Endothelial cell of umbilical vein (primary cell): ENCODE results near the gene TUBGCP4. TPM values are rescaled to one million over a fixed set of nuclear protein-coding genes. Genes with fewer than 3 reads are reported as not detected.

Source experiments
- BruUV-seq: library from RNA; stranded (reverse); fragments of 400-500 nt; replicated peaks from 2 replicates; lab custom pipeline; 2021; lab: Mats Ljungman, UMichigan
- CTCF ChIA-PET: fragments of 300-600, 350-600 bp; sonication (Branson Sonifier 250); formaldehyde crosslinking; loops from one replicate; lab custom pipeline; 2021; ENCODE audit warnings: antibody characterized with exemption, inconsistent platforms; lab: Charles Lee
- POLR2A ChIA-PET: fragments of 300-600, 350-600 bp; sonication (Branson Sonifier 250); formaldehyde crosslinking; loops from one replicate; lab custom pipeline; 2021; ENCODE audit warnings: antibody characterized with exemption, inconsistent platforms; lab: Charles Lee
- DNase-seq: peaks from one replicate; pipeline ENCODE4 v3.0.0-alpha.2; 2011; ENCODE audit warnings: low read depth, low spot score
- FAIRE-seq: peaks from 2 replicates; lab custom pipeline; 2011; peaks lifted over from hg19 to GRCh38; lab: Jason Lieb, UNC
- H2AFZ ChIP-seq: 2 replicates; pipeline ENCODE4 v1.6.0; 2012; ENCODE audit warnings: low read depth, low read length, control low read depth, inconsistent platforms
- H3K27ac ChIP-seq: 2 replicates; pipeline ENCODE4 v1.5.1; 2011; ENCODE audit warnings: low read depth, mild to moderate bottlenecking, control low read depth, low read length, moderate library complexity; ENCODE audit not compliant: insufficient read depth
- H3K27me3 ChIP-seq, 2 experiments: 2 replicates each; pipeline versions ENCODE4 v1.6.0 to v1.6.1; 2011; ENCODE audit warnings: low read length in 2 of 2, mixed read lengths in 1 of 2; ENCODE audit not compliant: control insufficient read depth in 2 of 2, insufficient read depth in 2 of 2
- H3K36me3 ChIP-seq, 2 experiments: 2 replicates in 1 of 2; 3 replicates in 1 of 2; pipeline ENCODE4 v1.5.1; 2011; ENCODE audit warnings: low read length in 2 of 2, mild to moderate bottlenecking in 1 of 2, moderate library complexity in 1 of 2; ENCODE audit not compliant: control insufficient read depth in 2 of 2, insufficient read depth in 2 of 2; ENCODE audit errors: extremely low read depth in 1 of 2
- H3K4me1 ChIP-seq: 3 replicates; pipeline ENCODE4 v1.5.1; 2011; ENCODE audit warnings: mild to moderate bottlenecking, low read length; ENCODE audit not compliant: control insufficient read depth, insufficient read depth; ENCODE audit errors: extremely low read depth
- H3K4me2 ChIP-seq: 2 replicates; pipeline ENCODE4 v1.6.1; 2011; ENCODE audit warnings: low read length, control low read depth, mixed read lengths; ENCODE audit not compliant: insufficient read depth
- H3K4me3 ChIP-seq, 3 experiments: fragments of 200-600 bp in 1 of 3; sonication (generic), shearing (Covaris generic) in 1 of 3; replicated peaks in 1 of 3; 2 replicates each; pipeline ENCODE4 v1.5.1; 2011 to 2016; ENCODE audit warnings: control low read depth in 3 of 3, low read length in 3 of 3, mild to moderate bottlenecking in 2 of 3, inconsistent platforms in 1 of 3, low read depth in 1 of 3, moderate library complexity in 1 of 3; ENCODE audit not compliant: insufficient read depth in 1 of 3
- H3K79me2 ChIP-seq: 2 replicates; pipeline ENCODE4 v1.6.0; 2012; ENCODE audit warnings: low read length, inconsistent platforms; ENCODE audit not compliant: control insufficient read depth, insufficient read depth
- H3K9ac ChIP-seq: replicated peaks from 2 replicates; pipeline ENCODE3; 2011; ENCODE audit warnings: low read length, control low read depth; ENCODE audit not compliant: insufficient read depth; ENCODE audit errors: extremely low read depth
- H3K9me1 ChIP-seq: replicated peaks from 3 replicates; pipeline ENCODE4 v1.6.0; 2011; ENCODE audit warnings: mild to moderate bottlenecking, low read length; ENCODE audit not compliant: control insufficient read depth, insufficient read depth; ENCODE audit errors: extremely low read depth
- H3K9me3 ChIP-seq: replicated peaks from 2 replicates; pipeline ENCODE4 v1.5.1; 2012; ENCODE audit warnings: low read length, inconsistent platforms; ENCODE audit not compliant: control insufficient read depth, insufficient read depth
- H4K20me1 ChIP-seq: replicated peaks from 2 replicates; pipeline ENCODE3; 2011; ENCODE audit warnings: mild to moderate bottlenecking, low read length; ENCODE audit not compliant: control insufficient read depth, insufficient read depth; ENCODE audit errors: extremely low read depth
- EZH2 ChIP-seq: IDR thresholded peaks from 2 replicates; pipeline ENCODE4 v1.6.1; 2012; ENCODE audit warnings: borderline replicate concordance, low read depth, mild to moderate bottlenecking, moderate library complexity, low read length, inconsistent platforms; ENCODE audit not compliant: severe bottlenecking
- FOS ChIP-seq: IDR thresholded peaks from 2 replicates; pipeline ENCODE4 v1.6.1; 2011; ENCODE audit warnings: mild to moderate bottlenecking, low read length, moderate library complexity, borderline replicate concordance; ENCODE audit not compliant: insufficient read depth
- GATA2 ChIP-seq: IDR thresholded peaks from 2 replicates; pipeline ENCODE4 v1.7.0; 2011; ENCODE audit warnings: low read depth, mild to moderate bottlenecking, moderate library complexity, mixed read lengths, low read length; ENCODE audit not compliant: insufficient read length, insufficient read depth
- JUN ChIP-seq: IDR thresholded peaks from 2 replicates; pipeline ENCODE4 v1.6.1; 2011; ENCODE audit warnings: borderline replicate concordance, low read depth; ENCODE audit not compliant: insufficient read length, insufficient read depth
- MYC ChIP-seq: IDR thresholded peaks from one replicate; pipeline ENCODE4 v1.6.1; 2011; ENCODE audit warnings: mild to moderate bottlenecking, low read depth, low read length
- POLR2A ChIP-seq: IDR thresholded peaks from 2 replicates; pipeline ENCODE4 v1.6.1; 2012; ENCODE audit warnings: low read depth, mild to moderate bottlenecking, control low read depth, low read length
- POLR2AphosphoS5 ChIP-seq: IDR thresholded peaks from 2 replicates; pipeline ENCODE4 v1.6.1; 2012; ENCODE audit warnings: low read depth, mild to moderate bottlenecking, control low read depth, low read length, moderate library complexity; ENCODE audit not compliant: insufficient read depth
- dilution Hi-C: fragments of 300-500 bp; cut with MboI; formaldehyde crosslinking; loops from one replicate; pipeline ENCODE4 v1.15.0; 2019; ENCODE audit warnings: low sequenced_read_pairs; ENCODE audit not compliant: extremely low pct_ligation_motif_present
- intact Hi-C: fragments of 100-400 bp; cut with micrococcal nuclease; formaldehyde crosslinking; loops from one replicate; pipeline ENCODE4 v1.10.0; 2022
- polyA plus RNA-seq, 4 experiments: library from polyadenylated mRNA; depleted of rRNA in 3 of 4; stranded (reverse) in 3 of 4; unstranded in 1 of 4; fragments of >200 nt; gene quantifications; 2 replicates each; pipeline versions ENCODE4 v1.2.1 to v1.2.3, GENCODE V29; 2011 to 2012; ENCODE audit warnings: missing spikeins in 1 of 4
- total RNA-seq: library from RNA; stranded (reverse); gene quantifications from 2 replicates; pipeline ENCODE4 v1.2.3, GENCODE V29; 2021
- TF ChIP-seq, protein P1 (sequence below), 2 donors: IDR thresholded peaks; 1 replicate in 1 of 2; 2 replicates in 1 of 2; pipeline ENCODE4 v1.5.1; 2011; ENCODE audit warnings: low read length in 2 of 2, mild to moderate bottlenecking in 2 of 2, moderate library complexity in 2 of 2, control low read depth in 1 of 2, inconsistent platforms in 1 of 2, low read depth in 1 of 2; ENCODE audit not compliant: insufficient read depth in 1 of 2; ENCODE audit errors: extremely low read depth in 1 of 2
- TF ChIP-seq, protein P2 (sequence below): IDR thresholded peaks from 2 replicates; pipeline ENCODE4 v1.6.1; 2011; ENCODE audit not compliant: insufficient read depth, insufficient read length

Gene TUBGCP4
- total and polyA plus RNA-seq, 2 donors (not counting 3 experiments of a cell fraction or from before 2014, with no cell fraction given) = 6.5 to 19.4 TPM

DNA sequence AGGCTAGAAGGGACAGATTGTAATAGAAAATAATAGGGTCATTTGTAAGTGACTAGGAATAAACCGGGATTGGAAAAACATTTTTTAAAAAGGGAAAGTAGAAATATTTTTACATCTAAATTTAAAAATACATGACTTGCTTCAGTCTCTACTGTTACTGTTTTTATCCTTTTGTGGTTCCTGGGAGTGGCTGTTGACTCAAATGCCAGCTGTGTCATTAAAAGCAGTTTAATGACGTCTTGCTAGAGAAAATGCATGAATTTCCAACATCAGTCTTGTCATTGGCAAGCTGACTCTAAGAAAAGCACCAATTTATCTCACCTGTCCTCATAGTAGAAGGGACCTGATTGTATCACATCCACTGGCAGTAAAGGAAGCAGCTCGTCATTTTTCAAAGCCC, 23.8 kb upstream of the TUBGCP4 start:
- no TSS peak for BruUV-seq
- no peaks in the 10 kb centered on the region for H4K20me1 ChIP-seq
- ChIA-PET CTCF (interaction anchor here (1.2 to 2.0 kb wide), 5 partner anchors 8 to 121 kb away, joined by 3 to 6 read pairs (median 4); no protein-coding TSS in a partner anchor), POLR2A (no interaction called here)
- no peaks in the 10 kb centered on the region for H3K9me3 ChIP-seq
- dilution Hi-C loops = no loop called here
- H3K4me3 ChIP-seq = no peak overlapping the region
- no peak for FAIRE-seq
- no peak overlapping the region for H3K27ac ChIP-seq
- H3K79me2 ChIP-seq = no peaks in the 10 kb centered on the region
- TF ChIP-seq GATA2 (no peak), EZH2 (no peak), JUN (no peak), FOS (no peak), POLR2AphosphoS5 (no peak), MYC (no peak), POLR2A (no peak)
- TF ChIP-seq, protein P1, sequence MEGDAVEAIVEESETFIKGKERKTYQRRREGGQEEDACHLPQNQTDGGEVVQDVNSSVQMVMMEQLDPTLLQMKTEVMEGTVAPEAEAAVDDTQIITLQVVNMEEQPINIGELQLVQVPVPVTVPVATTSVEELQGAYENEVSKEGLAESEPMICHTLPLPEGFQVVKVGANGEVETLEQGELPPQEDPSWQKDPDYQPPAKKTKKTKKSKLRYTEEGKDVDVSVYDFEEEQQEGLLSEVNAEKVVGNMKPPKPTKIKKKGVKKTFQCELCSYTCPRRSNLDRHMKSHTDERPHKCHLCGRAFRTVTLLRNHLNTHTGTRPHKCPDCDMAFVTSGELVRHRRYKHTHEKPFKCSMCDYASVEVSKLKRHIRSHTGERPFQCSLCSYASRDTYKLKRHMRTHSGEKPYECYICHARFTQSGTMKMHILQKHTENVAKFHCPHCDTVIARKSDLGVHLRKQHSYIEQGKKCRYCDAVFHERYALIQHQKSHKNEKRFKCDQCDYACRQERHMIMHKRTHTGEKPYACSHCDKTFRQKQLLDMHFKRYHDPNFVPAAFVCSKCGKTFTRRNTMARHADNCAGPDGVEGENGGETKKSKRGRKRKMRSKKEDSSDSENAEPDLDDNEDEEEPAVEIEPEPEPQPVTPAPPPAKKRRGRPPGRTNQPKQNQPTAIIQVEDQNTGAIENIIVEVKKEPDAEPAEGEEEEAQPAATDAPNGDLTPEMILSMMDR (IDR thresholded peaks at IDR 0.05; ENCODE audit: extremely low read depth in 1 of 2, insufficient read depth in 1 of 2, low read depth in 1 of 2, low read length in 2 of 2) = no peak
- TF ChIP-seq, protein P2, sequence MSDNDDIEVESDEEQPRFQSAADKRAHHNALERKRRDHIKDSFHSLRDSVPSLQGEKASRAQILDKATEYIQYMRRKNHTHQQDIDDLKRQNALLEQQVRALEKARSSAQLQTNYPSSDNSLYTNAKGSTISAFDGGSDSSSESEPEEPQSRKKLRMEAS = no peak
- no peak for DNase-seq
- H3K4me2 ChIP-seq = no peak overlapping the region
- no peaks in the 10 kb centered on the region for H3K27me3 ChIP-seq
- no peaks in the 10 kb centered on the region for H3K9me1 ChIP-seq
- no peaks in the 10 kb centered on the region for H3K4me1 ChIP-seq
- H2AFZ ChIP-seq = no peak overlapping the region
- no peak overlapping the region for H3K9ac ChIP-seq
- no peaks in the 10 kb centered on the region for H3K36me3 ChIP-seq
- intact Hi-C loops = no loop called here
